PC-3 (cell line): ENCODE measurements around the gene TMEM138. TPM values are rescaled to one million over a fixed set of nuclear protein-coding genes. Genes with fewer than 3 reads are reported as not detected.

ENCODE experiments used
- ATAC-seq: fragments of 200-7000 bp; cut with Tn5 transposase; 2 replicates; pipeline ENCODE4 v1.9.1; 2020; ENCODE audit warnings: mild to moderate bottlenecking, moderate library complexity
- BruUV-seq: library from RNA; stranded (reverse); fragments of 400-500 nt; replicated peaks from 2 replicates; lab custom pipeline; 2021; lab: Mats Ljungman, UMichigan
- CTCF ChIA-PET: fragments of 300-600 bp; sonication (Branson Sonifier 250); formaldehyde crosslinking; loops from one replicate; lab custom pipeline; 2022; ENCODE audit warnings: antibody characterized with exemption; lab: Charles Lee
- POLR2A ChIA-PET: fragments of 300-600 bp; sonication (Branson Sonifier 250); formaldehyde crosslinking; loops from one replicate; lab custom pipeline; 2022; ENCODE audit warnings: antibody characterized with exemption; ENCODE audit not compliant: unreplicated experiment; lab: Charles Lee
- DNase-seq: peaks from one replicate; pipeline ENCODE4 v3.0.0-alpha.2; 2015
- H2AFZ ChIP-seq: fragments of 300-600 bp; sonication (generic); 2 replicates; pipeline ENCODE4 v1.6.0; 2016; ENCODE audit warnings: antibody characterized with exemption, low read length
- H3F3A ChIP-seq: fragments of 300-600 bp; sonication (generic); one replicate; pipeline ENCODE4 v1.6.0; 2017; ENCODE audit warnings: antibody characterized with exemption, low read length, control low read depth, mild to moderate bottlenecking; ENCODE audit not compliant: unreplicated experiment
- H3K27ac ChIP-seq: fragments of 300-600 bp; sonication (generic); 2 replicates; pipeline ENCODE4 v1.5.1; 2016; ENCODE audit warnings: mild to moderate bottlenecking, low read length
- H3K27me3 ChIP-seq: fragments of 300-600 bp; sonication (generic); 2 replicates; pipeline ENCODE4 v1.6.1; 2016; ENCODE audit warnings: low read length, mixed read lengths
- H3K36me3 ChIP-seq: fragments of 300-600 bp; sonication (generic); 2 replicates; pipeline ENCODE4 v1.6.1; 2016; ENCODE audit warnings: low read depth, mixed run types, low read length, mixed read lengths
- H3K4me1 ChIP-seq: fragments of 300-600 bp; sonication (generic); 2 replicates; pipeline ENCODE4 v1.5.1; 2016; ENCODE audit warnings: low read length; ENCODE audit not compliant: insufficient read depth
- H3K4me2 ChIP-seq: fragments of 300-600 bp; sonication (generic); 2 replicates; pipeline ENCODE4 v1.6.0; 2016; ENCODE audit warnings: low read length
- H3K4me3 ChIP-seq: fragments of 300-600 bp; sonication (generic); 2 replicates; pipeline ENCODE4 v1.5.1; 2016; ENCODE audit warnings: mild to moderate bottlenecking, low read length, mixed read lengths
- H3K79me2 ChIP-seq: fragments of 300-600 bp; sonication (generic); 2 replicates; pipeline ENCODE4 v1.6.1; 2017; ENCODE audit warnings: low read length, mixed read lengths
- H3K9ac ChIP-seq: fragments of 300-600 bp; sonication (generic); 2 replicates; pipeline ENCODE4 v1.6.0; 2016; ENCODE audit warnings: mild to moderate bottlenecking, low read length
- H3K9me2 ChIP-seq: fragments of 300-600 bp; sonication (generic); replicated peaks from 2 replicates; pipeline ENCODE4 v1.6.1; 2016; ENCODE audit warnings: mixed run types, low read length, mixed read lengths
- H3K9me3 ChIP-seq: fragments of 300-600 bp; sonication (generic); 2 replicates; pipeline ENCODE4 v1.6.1; 2016; ENCODE audit warnings: low read length, mixed read lengths
- H4K20me1 ChIP-seq: fragments of 300-600 bp; sonication (generic); 2 replicates; pipeline ENCODE4 v1.6.1; 2016; ENCODE audit warnings: low read length, mixed read lengths
- EZH2 ChIP-seq: fragments of 300-600 bp; sonication (generic); IDR thresholded peaks from one replicate; pipeline ENCODE4 v1.6.1; 2017; ENCODE audit warnings: antibody characterized with exemption, mild to moderate bottlenecking, low read length; ENCODE audit not compliant: unreplicated experiment
- EZH2phosphoT487 ChIP-seq: fragments of 300-600 bp; sonication (generic); IDR thresholded peaks from 2 replicates; pipeline ENCODE4 v1.6.1; 2018; ENCODE audit warnings: mild to moderate bottlenecking, antibody characterized with exemption, low read length, borderline replicate concordance
- intact Hi-C: fragments of 100-400 bp; cut with micrococcal nuclease; formaldehyde crosslinking; loops from 2 replicates; pipeline ENCODE4 v1.9.0; 2023
- total RNA-seq: library from RNA; depleted of rRNA; stranded (reverse); fragments of >200 nt; gene quantifications from 2 replicates; pipeline ENCODE4 v1.2.3, GENCODE V29; 2014
- TF ChIP-seq, protein P1 (sequence below): fragments of 300-600 bp; sonication (generic); conservative IDR thresholded peaks from 2 replicates; pipeline ENCODE4 v1.5.1; 2017; ENCODE audit warnings: antibody characterized with exemption, low read depth, mild to moderate bottlenecking, low read length

Gene TMEM138
- total RNA-seq, 1 experiment from 2014 or later = 40.7 TPM

- Histone ChIP-seq H3K9me3 (no peaks in the 10 kb centered on the region), H3K4me1 (peaks cover 30% of the 10 kb centered on the region), H3K79me2 (peaks cover 58% of the 10 kb centered on the region), H3K4me2 (peak within 1 kb of the TSS; percentile 88), H3F3A (no peaks in the 10 kb centered on the region), H3K4me3 (peak within 1 kb of the TSS; percentile 95), H3K27me3 (no peaks in the 10 kb centered on the region), H3K9me2 (no peaks in the 10 kb centered on the region), H3K36me3 (peaks cover 14% of the 10 kb centered on the region), H2AFZ (peak within 1 kb of the TSS; percentile 64), H3K9ac (peak within 1 kb of the TSS; percentile 99), H4K20me1 (peaks cover 23% of the 10 kb centered on the region), H3K27ac (peak within 1 kb of the TSS; percentile 52)
- TF ChIP-seq EZH2phosphoT487 (no peak), EZH2 (no peak)
- TF ChIP-seq, protein P1, sequence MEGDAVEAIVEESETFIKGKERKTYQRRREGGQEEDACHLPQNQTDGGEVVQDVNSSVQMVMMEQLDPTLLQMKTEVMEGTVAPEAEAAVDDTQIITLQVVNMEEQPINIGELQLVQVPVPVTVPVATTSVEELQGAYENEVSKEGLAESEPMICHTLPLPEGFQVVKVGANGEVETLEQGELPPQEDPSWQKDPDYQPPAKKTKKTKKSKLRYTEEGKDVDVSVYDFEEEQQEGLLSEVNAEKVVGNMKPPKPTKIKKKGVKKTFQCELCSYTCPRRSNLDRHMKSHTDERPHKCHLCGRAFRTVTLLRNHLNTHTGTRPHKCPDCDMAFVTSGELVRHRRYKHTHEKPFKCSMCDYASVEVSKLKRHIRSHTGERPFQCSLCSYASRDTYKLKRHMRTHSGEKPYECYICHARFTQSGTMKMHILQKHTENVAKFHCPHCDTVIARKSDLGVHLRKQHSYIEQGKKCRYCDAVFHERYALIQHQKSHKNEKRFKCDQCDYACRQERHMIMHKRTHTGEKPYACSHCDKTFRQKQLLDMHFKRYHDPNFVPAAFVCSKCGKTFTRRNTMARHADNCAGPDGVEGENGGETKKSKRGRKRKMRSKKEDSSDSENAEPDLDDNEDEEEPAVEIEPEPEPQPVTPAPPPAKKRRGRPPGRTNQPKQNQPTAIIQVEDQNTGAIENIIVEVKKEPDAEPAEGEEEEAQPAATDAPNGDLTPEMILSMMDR = no peak
- BruUV-seq = no TSS peak
- peak; percentile 97 for DNase-seq
- peak; percentile 91 for ATAC-seq
- intact Hi-C loops = loop anchor here (10.0 kb wide), 1 partner anchor 78 kb away; no protein-coding TSS in a partner anchor
- ChIA-PET CTCF (no interaction called here), POLR2A (no interaction called here)
These were observed 29.2 kb upstream of the TMEM138 start, which contains the start of the genes DDB1 and TKFC for GRCh38 chr11:61332797-61333549. DDB1 (minus strand) TSS chr11:61333105; CDS start chr11:61332968, 137 bp downstream. TKFC (plus strand) TSS chr11:61333228; CDS start chr11:61334729, 1,501 bp downstream.

- Histone ChIP-seq H3K9me3 (no peaks in the 10 kb centered on the region), H3K9ac (peak overlapping the region; percentile 99), H3K27me3 (no peaks in the 10 kb centered on the region), H3K36me3 (peaks cover 9% of the 10 kb centered on the region), H3K4me1 (peaks cover 30% of the 10 kb centered on the region), H3K9me2 (no peaks in the 10 kb centered on the region), H3F3A (no peaks in the 10 kb centered on the region), H3K4me3 (peak overlapping the region; percentile 95), H3K27ac (peak overlapping the region; percentile 52), H3K79me2 (peaks cover 52% of the 10 kb centered on the region), H4K20me1 (peaks cover 19% of the 10 kb centered on the region), H2AFZ (peak overlapping the region; percentile 64), H3K4me2 (peak overlapping the region; percentile 88)
- ATAC-seq (no peak), DNase-seq (no peak)
- BruUV-seq = TSS peak; percentile 80
- intact Hi-C loops = loop anchor here (10.0 kb wide), 1 partner anchor 79 kb away; no protein-coding TSS in a partner anchor
- POLR2A ChIA-PET = interaction anchor here (0.6 kb wide), 1 partner anchor 93 kb away, joined by 8 read pairs; no protein-coding TSS in a partner anchor
- TF ChIP-seq EZH2 (no peak), EZH2phosphoT487 (no peak)
- TF ChIP-seq, protein P1 = no peak
- CTCF ChIA-PET = interaction anchor here (0.5 to 3.5 kb wide), 3 partner anchors 28 to 67 kb away, joined by 3 to 63 read pairs (median 4); partner anchors contain the start of gene CYB561A3
These were observed 28.4 kb upstream of the TMEM138 start for GRCh38 chr11:61333550-61334433.
